ENCODE data around the gene ATXN7. TPM values are rescaled to one million over a fixed set of nuclear protein-coding genes. Genes with fewer than 3 reads are reported as not detected.

Gene ATXN7
- polyA plus RNA-seq, 1 experiment, result 10.7 TPM

- no peak for TF ChIP-seq CTCF (IDR thresholded peaks at IDR 0.05; ENCODE audit: low read depth, low read length)
- peak overlapping the region; percentile 40 for H3K27ac ChIP-seq (ENCODE audit: low read depth, low read length)
- ChIA-PET CTCF (interaction anchor here (9.0 kb wide), 1 partner anchor 26 kb away, joined by 62 read pairs; no protein-coding TSS in a partner anchor), POLR2A (interaction anchor here (0.6 to 1.3 kb wide), 2 partner anchors 27 to 56 kb away, joined by 3 to 4 read pairs; partner anchors contain the start of gene SCAANT1)
- DNase-seq (ENCODE audit: low read depth, low spot score), result no peak
- H3K27me3 ChIP-seq (ENCODE audit: control insufficient read depth, insufficient read depth, low read length), result no peaks in the 10 kb centered on the region
- H3K4me3 ChIP-seq (ENCODE audit: low read depth, low read length), result peak overlapping the region; percentile 22
- no peaks in the 10 kb centered on the region for H3K9me3 ChIP-seq (ENCODE audit: control insufficient read depth, insufficient read depth, low read length)
These were observed 104.3 kb downstream of the ATXN7 start for GRCh38 chr3:63967675-63968611.

GRCh38 chr3:63968612-63969350 lies 105.1 kb downstream of the ATXN7 start:
- TF ChIP-seq CTCF (IDR thresholded peaks at IDR 0.05; ENCODE audit: low read depth, low read length), result no peak
- ChIA-PET POLR2A (interaction anchor here (0.6 to 1.3 kb wide), 2 partner anchors 28 to 57 kb away, joined by 3 to 4 read pairs; partner anchors contain the start of gene SCAANT1), CTCF (interaction anchor here (1.0 to 9.0 kb wide), 2 partner anchors 20 to 25 kb away, joined by 3 to 62 read pairs; no protein-coding TSS in a partner anchor)
- no peak for DNase-seq (ENCODE audit: low read depth, low spot score)
- no peak overlapping the region for H3K27ac ChIP-seq (ENCODE audit: low read depth, low read length)
- no peaks in the 10 kb centered on the region for H3K27me3 ChIP-seq (ENCODE audit: control insufficient read depth, insufficient read depth, low read length)
- no peaks in the 10 kb centered on the region for H3K9me3 ChIP-seq (ENCODE audit: control insufficient read depth, insufficient read depth, low read length)
- H3K4me3 ChIP-seq (ENCODE audit: low read depth, low read length), result no peak overlapping the region

- Histone ChIP-seq H3K27ac (ENCODE audit: low read depth, low read length) (no peak overlapping the region), H3K27me3 (ENCODE audit: control insufficient read depth, insufficient read depth, low read length) (no peaks in the 10 kb centered on the region), H3K9me3 (ENCODE audit: control insufficient read depth, insufficient read depth, low read length) (no peaks in the 10 kb centered on the region), H3K4me3 (ENCODE audit: low read depth, low read length) (no peak overlapping the region)
- no peak for DNase-seq (ENCODE audit: low read depth, low spot score)
- POLR2A ChIA-PET, result no interaction called here
- no peak for TF ChIP-seq CTCF (IDR thresholded peaks at IDR 0.05; ENCODE audit: low read depth, low read length)
- CTCF ChIA-PET, result interaction anchor here (1.0 to 9.8 kb wide), 3 partner anchors 7 to 24 kb away, joined by 3 to 75 read pairs (median 62); no protein-coding TSS in a partner anchor
These were observed 106.2 kb downstream of the ATXN7 start for GRCh38 chr3:63969876-63970275.

GRCh38 chr3:63970631-63971475 lies 107.2 kb downstream of the ATXN7 start:
- no peak overlapping the region for H3K27ac ChIP-seq (ENCODE audit: low read depth, low read length)
- CTCF ChIA-PET, result interaction anchor here (1.3 to 9.8 kb wide), 2 partner anchors 8 to 23 kb away, joined by 4 to 75 read pairs; no protein-coding TSS in a partner anchor

More at GRCh38 chr3:63970631-63971475, 107.2 kb downstream of the ATXN7 start:
- no peak for DNase-seq (ENCODE audit: low read depth, low spot score)
- Histone ChIP-seq H3K9me3 (ENCODE audit: control insufficient read depth, insufficient read depth, low read length) (no peaks in the 10 kb centered on the region), H3K27me3 (ENCODE audit: control insufficient read depth, insufficient read depth, low read length) (no peaks in the 10 kb centered on the region), H3K4me3 (ENCODE audit: low read depth, low read length) (no peak overlapping the region)
- no peak for TF ChIP-seq CTCF (IDR thresholded peaks at IDR 0.05; ENCODE audit: low read depth, low read length)
- POLR2A ChIA-PET, result interaction anchor here (0.6 kb wide), 1 partner anchor 10 kb away, joined by 9 read pairs; no protein-coding TSS in a partner anchor

All from AG04450 (cell line).